ENCODE measurements around the gene KHDRBS1. TPM values are rescaled to one million over a fixed set of nuclear protein-coding genes. Genes with fewer than 3 reads are reported as not detected.

KHDRBS1 gene
- polyA plus RNA-seq, 1 donor from 2014 or later = 214 TPM

DNA sequence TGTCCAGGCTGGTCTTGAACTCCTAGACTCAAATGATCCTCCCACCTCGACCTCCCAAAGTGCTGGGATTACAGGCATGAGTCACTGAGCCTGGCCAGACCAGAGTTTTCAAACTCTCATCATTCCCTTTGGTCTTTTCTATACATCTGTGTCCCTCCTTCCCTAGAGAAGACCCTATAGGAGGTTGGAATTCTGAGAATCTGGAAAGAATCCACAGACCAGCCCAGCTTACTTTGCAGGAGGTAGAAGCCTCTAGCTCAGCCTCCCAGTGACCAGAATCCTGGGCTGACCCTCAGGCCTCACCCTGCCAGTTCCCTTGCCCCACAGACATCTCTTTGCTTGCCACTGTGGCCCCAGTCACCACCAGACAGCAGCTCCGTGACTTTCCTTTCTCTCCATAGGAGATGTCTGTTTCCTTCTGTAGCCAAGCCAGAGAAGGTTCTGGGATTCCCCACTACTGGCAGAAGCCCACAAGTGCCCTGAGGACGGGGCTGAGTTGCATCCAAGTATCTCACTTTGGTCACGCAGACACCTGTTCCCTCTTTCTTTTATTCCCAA lies 34.7 kb upstream of the KHDRBS1 start:
- no peak overlapping the region for H3K9ac ChIP-seq (ENCODE audit: low read length)
- H3K9me2 ChIP-seq (ENCODE audit: insufficient read depth, low read length) = no peaks in the 10 kb centered on the region
- no peak overlapping the region for H3K4me2 ChIP-seq (ENCODE audit: low read length)
- no peaks in the 10 kb centered on the region for H4K20me1 ChIP-seq (ENCODE audit: insufficient read depth)
- no peak overlapping the region for H2AFZ ChIP-seq (ENCODE audit: low read depth, low read length)
- no peaks in the 10 kb centered on the region for H3K27me3 ChIP-seq (ENCODE audit: insufficient read depth, low read depth, low read length)
- H3K27ac ChIP-seq (ENCODE audit: low read length) = no peak overlapping the region
- H3K79me2 ChIP-seq (replicated peaks; ENCODE audit: insufficient read depth, low read length) = no peaks in the 10 kb centered on the region
- TF ChIP-seq SMC3 (conservative IDR thresholded peaks at IDR 0.05; ENCODE audit: poor library complexity) = no peak
- TF ChIP-seq EZH2 (IDR thresholded peaks at IDR 0.05; ENCODE audit: borderline replicate concordance, insufficient read depth, low read length, poor library complexity, severe bottlenecking) = no peak
- TF ChIP-seq CTCF (IDR thresholded peaks at IDR 0.05; ENCODE audit: poor library complexity, severe bottlenecking) = no peak
- TF ChIP-seq TAF1 (IDR thresholded peaks at IDR 0.05; ENCODE audit: low read depth) = no peak
- TF ChIP-seq, protein P1, sequence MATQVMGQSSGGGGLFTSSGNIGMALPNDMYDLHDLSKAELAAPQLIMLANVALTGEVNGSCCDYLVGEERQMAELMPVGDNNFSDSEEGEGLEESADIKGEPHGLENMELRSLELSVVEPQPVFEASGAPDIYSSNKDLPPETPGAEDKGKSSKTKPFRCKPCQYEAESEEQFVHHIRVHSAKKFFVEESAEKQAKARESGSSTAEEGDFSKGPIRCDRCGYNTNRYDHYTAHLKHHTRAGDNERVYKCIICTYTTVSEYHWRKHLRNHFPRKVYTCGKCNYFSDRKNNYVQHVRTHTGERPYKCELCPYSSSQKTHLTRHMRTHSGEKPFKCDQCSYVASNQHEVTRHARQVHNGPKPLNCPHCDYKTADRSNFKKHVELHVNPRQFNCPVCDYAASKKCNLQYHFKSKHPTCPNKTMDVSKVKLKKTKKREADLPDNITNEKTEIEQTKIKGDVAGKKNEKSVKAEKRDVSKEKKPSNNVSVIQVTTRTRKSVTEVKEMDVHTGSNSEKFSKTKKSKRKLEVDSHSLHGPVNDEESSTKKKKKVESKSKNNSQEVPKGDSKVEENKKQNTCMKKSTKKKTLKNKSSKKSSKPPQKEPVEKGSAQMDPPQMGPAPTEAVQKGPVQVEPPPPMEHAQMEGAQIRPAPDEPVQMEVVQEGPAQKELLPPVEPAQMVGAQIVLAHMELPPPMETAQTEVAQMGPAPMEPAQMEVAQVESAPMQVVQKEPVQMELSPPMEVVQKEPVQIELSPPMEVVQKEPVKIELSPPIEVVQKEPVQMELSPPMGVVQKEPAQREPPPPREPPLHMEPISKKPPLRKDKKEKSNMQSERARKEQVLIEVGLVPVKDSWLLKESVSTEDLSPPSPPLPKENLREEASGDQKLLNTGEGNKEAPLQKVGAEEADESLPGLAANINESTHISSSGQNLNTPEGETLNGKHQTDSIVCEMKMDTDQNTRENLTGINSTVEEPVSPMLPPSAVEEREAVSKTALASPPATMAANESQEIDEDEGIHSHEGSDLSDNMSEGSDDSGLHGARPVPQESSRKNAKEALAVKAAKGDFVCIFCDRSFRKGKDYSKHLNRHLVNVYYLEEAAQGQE (IDR thresholded peaks at IDR 0.05; ENCODE audit: borderline replicate concordance) = no peak
- TF ChIP-seq RAD21 (conservative IDR thresholded peaks at IDR 0.05) = no peak
- no peak for TF ChIP-seq MXI1 (conservative IDR thresholded peaks at IDR 0.05; ENCODE audit: poor library complexity, severe bottlenecking)
- no peak for TF ChIP-seq POLR2AphosphoS5 (IDR thresholded peaks at IDR 0.05)
- H3K4me3 ChIP-seq (ENCODE audit: low read length) = no peak overlapping the region
- H3F3A ChIP-seq (ENCODE audit: insufficient read depth, low read length, poor library complexity, severe bottlenecking) = no peaks in the 10 kb centered on the region
- no peaks in the 10 kb centered on the region for H3K36me3 ChIP-seq (ENCODE audit: insufficient read depth, low read length)
- no peaks in the 10 kb centered on the region for H3K9me3 ChIP-seq (ENCODE audit: low read length)

DNA sequence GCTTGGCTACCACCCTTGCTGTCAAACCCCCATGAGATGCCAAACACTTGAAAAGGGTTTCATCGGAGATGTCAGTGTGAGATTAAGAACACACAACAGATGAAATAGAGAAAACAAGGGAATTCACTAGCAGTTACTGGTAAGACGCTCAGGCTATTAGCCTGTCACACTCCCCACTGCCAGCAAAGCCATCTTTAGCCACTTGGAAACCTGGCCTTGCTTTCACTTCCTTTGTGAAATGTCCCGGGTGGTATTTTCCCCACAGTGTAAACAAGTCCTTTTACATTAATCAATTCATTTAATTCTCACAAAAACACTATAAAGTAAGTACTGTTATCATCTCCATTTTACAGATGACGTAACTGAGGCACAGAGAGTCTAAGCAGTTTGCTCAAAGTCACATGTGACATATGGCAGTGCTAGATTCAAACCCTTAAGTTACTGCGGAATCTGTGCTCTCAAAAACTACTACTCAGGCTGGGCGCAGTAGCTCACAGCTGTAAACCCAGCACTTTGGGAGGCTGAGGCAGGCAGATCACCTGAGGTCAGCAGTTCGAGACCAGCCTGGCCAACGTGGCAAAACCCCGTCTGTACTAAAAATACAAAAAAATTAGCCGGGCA lies 32.7 kb upstream of the KHDRBS1 start:
- no peaks in the 10 kb centered on the region for H3K79me2 ChIP-seq (replicated peaks; ENCODE audit: insufficient read depth, low read length)
- no peak overlapping the region for H3K4me2 ChIP-seq (ENCODE audit: low read length)
- no peaks in the 10 kb centered on the region for H3K9me3 ChIP-seq (ENCODE audit: low read length)
- H4K20me1 ChIP-seq (ENCODE audit: insufficient read depth) = no peaks in the 10 kb centered on the region
- H3K27ac ChIP-seq (ENCODE audit: low read length) = no peak overlapping the region
- H2AFZ ChIP-seq (ENCODE audit: low read depth, low read length) = no peak overlapping the region
- no peaks in the 10 kb centered on the region for H3K27me3 ChIP-seq (ENCODE audit: insufficient read depth, low read depth, low read length)
- no peak overlapping the region for H3K4me3 ChIP-seq (ENCODE audit: low read length)
- H3K36me3 ChIP-seq (ENCODE audit: insufficient read depth, low read length) = no peaks in the 10 kb centered on the region
- TF ChIP-seq POLR2AphosphoS5 (IDR thresholded peaks at IDR 0.05) (no peak), SMC3 (conservative IDR thresholded peaks at IDR 0.05; ENCODE audit: poor library complexity) (no peak), EP300 (conservative IDR thresholded peaks at IDR 0.05; ENCODE audit: poor library complexity, severe bottlenecking) (no peak), TAF1 (IDR thresholded peaks at IDR 0.05; ENCODE audit: low read depth) (no peak), MXI1 (conservative IDR thresholded peaks at IDR 0.05; ENCODE audit: poor library complexity, severe bottlenecking) (no peak), RAD21 (conservative IDR thresholded peaks at IDR 0.05) (no peak), EZH2 (IDR thresholded peaks at IDR 0.05; ENCODE audit: borderline replicate concordance, insufficient read depth, low read length, poor library complexity, severe bottlenecking) (no peak)
- TF ChIP-seq, protein P1 (IDR thresholded peaks at IDR 0.05; ENCODE audit: borderline replicate concordance) = no peak
- no peaks in the 10 kb centered on the region for H3F3A ChIP-seq (ENCODE audit: insufficient read depth, low read length, poor library complexity, severe bottlenecking)
- H3K9ac ChIP-seq (ENCODE audit: low read length) = no peak overlapping the region
- no peaks in the 10 kb centered on the region for H3K9me2 ChIP-seq (ENCODE audit: insufficient read depth, low read length)

Measured in neural cell (in vitro differentiated cells).